GM18517 (cell line): ENCODE results near the gene OR10A2.
"Not testable (repeated sequence)": the region's sequence is repeated elsewhere in the genome, so short reads cannot be mapped to it uniquely, and the experiment has no call there.

Experiments used
- ATAC-seq: cut with Tn5 transposase; IDR thresholded peaks from one replicate; pipeline ENCODE4 v1.9.1; 2021; ENCODE audit warnings: mild to moderate bottlenecking, moderate library complexity; ENCODE audit not compliant: unreplicated experiment

OR10A2 gene

DNA sequence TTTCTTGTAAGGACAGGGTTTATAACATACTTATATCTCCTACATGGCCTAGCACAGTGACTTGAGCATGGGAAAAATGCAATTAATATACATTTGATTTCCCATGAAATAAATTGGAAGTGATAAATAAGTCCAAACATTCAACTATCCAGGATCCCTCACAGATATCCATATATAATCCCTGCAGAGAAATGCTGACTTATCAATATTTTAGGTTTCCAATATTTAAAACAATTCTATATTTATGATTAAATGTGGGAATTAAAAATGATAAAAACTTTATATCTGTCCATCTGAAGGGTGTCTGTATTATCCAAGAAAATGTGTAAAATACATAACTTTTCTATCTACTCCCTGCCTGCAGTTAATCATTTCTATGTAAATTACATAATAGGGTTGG, 19.9 kb downstream of the OR10A2 start:
- ATAC-seq = no peak

DNA sequence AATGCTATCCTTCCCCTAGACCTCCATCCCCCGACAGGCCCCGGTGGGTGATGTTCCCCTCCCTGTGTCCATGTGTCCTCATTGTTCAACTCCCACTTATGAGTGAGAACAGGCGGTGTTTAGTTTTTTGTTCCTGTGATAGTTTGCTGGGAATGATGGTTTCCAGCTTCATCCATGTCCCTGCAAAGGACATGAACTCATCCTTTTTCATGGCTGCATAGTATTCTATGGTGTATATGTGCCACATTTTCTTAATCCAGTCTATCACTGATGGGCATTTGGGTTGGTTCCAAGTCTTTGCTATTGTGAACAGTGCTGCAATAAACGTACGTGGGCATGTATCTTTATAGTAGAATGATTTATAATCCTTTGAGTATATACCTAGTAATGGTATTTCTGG, 24.9 kb downstream of the OR10A2 start:
- ATAC-seq = not testable (repeated sequence)

DNA sequence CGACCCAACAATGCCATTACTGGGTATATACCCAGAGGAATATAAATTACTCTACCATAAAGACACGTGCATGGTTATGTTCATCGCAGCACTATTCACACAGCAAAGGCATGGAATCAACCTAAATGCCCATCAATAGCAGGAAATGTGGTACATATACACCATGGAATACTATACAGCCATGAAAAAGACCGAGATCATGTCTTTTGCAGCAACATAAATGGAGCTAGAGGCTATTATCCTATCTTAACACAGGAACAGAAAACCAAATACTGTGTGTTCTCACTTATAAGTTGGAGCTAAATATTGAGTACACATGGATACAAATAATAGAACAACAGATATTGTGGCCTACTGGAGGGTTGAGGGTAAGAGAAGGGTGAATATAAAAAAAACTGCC, 26.0 kb downstream of the OR10A2 start:
- ATAC-seq = no peak

DNA sequence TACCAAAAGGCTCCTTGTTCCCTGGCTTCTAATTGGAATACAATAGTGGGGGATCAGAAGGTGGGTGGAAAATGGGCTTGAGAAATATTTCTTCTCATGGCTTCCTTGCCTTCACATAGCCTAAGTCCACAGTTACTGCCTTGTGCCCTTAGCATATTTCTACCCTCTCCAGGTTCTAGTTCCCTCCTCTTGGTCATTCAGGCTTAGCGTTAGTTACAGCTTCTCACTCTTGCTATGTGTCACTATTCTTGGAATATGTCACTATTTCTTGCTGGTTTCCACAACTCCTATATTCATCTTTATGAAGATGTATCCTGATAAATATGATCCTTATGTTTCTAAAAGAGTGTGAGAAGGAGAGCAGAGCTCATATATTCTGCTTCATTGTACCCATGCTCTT, 27.0 kb downstream of the OR10A2 start:
- no peak for ATAC-seq

DNA sequence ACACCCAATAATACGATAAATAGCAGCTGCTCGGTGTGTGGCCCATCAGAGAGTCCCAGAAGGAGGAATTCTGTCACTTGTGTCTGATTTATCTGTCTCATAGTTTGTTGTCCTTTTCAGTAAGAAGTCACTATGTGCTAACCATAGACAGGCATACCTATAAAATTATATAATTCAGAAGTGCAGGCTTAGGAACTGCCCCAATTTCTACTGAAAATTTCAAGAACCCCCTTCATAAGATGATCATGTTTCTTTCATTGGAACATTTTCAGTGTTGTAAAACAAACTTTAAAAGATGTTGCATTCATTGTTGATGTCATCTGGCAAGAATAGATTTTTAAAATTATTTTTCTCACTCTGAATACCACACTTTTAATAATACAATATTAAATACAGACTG, 29.5 kb downstream of the OR10A2 start, which contains the start of gene OR2D2:
TSS of gene OR2D2 (minus strand) at position 101 of the 400 bp plus-strand sequence. CDS start at position 101, 0 bp downstream.
- no peak for ATAC-seq

DNA sequence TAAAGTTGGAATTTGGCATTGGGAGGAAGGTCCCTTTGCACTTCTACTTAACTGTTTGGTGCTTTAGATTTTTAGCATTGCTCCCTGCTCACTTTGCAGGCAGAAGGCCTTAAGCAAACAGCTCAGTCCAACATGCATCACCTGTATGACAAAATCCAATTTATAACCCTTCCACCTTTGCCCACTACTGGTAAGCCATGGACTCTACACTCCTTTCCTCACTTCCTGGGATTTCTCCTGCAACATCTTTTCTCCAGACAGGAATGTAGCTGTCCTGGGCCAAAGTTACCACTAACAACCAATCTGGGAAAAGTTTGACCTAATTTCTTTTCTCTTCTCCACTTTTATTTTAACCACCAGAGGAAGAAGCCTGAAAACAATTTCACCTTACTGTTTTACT, 31.2 kb downstream of the OR10A2 start:
- no peak for ATAC-seq

DNA sequence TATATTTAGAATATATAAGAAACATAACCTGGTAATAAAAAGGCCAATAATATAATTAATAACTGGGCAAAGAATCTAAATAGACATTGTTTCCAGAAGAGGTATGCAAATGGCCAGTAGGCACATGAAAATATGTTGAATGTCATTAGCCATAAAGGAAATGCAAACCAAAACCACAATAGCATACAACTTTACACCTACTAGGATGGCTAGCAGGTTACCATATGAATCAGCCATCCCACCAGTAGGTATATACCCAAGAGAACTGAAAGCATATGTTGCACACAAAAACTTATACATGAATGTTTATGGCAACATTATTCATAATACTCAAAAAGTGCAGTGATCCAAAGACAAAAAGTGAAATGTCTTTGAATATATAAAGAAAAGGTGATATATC, 32.2 kb downstream of the OR10A2 start:
- ATAC-seq = peak; percentile 90

DNA sequence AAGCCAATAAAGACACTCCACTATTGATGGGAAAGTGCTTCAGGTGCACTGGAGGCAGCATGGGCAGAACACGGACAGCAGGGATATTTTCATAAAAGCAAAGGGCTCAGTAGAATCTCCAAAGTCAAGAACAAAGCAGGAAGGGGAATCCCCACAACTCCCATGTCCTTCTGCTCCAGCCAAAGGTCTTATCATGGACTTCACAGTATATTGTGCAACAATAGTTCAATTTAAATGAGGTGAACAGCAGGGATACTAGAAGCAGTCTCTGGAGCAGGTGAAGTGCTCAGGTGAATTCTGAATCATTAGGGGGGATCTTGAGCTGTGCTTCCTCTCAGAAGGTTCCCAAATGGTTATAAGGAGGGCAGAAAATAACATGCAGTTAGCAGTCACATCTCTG, 36.1 kb downstream of the OR10A2 start:
- no peak for ATAC-seq

DNA sequence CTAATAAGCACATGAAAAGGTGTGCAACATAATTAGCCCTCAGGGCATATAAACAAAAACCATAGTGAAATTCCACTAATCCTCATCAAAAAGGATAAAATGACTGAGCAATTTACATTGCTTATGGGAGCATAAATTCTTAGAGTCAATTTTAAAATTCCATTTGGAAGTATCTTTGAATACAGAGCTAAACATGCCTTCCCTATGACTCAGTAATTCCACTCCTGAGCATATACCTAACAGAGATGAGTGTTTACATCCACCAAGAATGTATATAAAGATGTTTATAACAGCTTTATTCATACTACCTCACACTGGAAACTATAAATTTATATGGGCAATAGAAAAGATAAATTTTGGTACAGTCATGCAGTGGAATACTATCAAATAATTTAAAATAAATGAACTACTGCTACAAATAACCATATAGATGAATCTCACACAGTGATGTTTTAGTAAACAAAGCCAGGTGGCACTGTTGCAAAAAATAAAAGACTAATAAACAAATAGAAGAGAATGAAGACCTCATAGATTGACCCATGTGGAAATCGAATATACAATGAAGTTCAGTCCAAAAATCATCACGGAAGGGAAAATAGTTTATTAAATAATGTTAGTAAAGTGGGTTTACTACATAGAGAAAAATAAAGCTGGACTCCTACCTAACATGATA, 37.6 kb downstream of the OR10A2 start:
- no peak for ATAC-seq

DNA sequence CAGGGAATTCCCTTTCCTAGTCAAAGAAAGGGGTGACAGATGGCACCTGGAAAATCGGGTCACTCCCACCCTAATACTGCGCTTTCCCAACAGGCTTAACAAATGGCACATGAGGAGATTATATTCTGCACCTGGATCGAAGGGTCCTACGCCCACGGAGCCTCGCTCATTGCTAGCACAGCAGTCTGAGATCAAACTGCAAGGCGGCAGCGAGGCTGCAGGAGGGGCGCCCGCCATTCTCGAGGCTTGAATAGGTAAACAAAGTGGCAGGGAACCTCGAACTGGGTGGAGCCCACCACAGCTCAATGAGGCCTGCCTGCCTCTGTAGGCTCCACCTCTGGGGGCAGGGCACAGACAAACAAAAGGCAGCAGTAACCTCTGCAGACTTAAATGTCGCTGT, 41.9 kb downstream of the OR10A2 start:
- ATAC-seq = not testable (repeated sequence)

DNA sequence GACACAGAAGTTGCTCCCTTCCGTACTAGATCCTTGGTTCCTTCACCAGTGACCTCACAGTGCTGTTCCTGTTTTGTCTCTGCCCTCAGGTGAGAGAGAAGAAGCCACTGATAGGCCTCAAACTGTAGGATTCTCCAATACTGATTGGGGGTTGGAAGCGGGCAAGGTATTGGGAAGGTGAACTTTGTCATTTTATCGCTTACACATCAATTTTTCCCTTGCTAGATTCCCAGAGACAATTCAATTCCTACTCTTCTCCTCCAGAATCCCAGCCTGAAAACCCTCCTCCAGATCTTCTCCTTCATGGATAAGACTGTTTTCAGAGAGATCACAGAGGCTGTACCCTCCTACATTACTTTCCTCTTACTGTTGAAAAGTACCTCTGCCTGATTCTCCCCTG, 48.5 kb downstream of the OR10A2 start:
- ATAC-seq = no peak

DNA sequence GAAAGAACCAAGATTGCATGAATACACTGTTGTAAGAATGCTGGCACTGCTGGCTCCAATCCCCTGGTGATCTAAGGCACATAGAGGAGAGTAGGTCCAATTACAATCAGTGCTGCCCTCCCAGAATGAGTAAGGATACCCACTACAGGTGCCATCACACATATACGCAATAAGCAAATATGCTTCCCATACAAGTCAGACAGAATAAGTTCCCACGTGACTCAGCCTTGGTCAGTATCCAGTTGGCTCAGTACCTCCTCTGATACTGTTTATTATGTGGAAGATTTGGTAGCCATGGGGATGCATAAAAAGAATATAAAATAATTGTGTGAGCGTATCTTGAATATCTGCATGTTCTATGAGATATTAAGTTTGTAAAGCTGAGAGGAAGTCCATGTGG, 49.1 kb downstream of the OR10A2 start:
- no peak for ATAC-seq

DNA sequence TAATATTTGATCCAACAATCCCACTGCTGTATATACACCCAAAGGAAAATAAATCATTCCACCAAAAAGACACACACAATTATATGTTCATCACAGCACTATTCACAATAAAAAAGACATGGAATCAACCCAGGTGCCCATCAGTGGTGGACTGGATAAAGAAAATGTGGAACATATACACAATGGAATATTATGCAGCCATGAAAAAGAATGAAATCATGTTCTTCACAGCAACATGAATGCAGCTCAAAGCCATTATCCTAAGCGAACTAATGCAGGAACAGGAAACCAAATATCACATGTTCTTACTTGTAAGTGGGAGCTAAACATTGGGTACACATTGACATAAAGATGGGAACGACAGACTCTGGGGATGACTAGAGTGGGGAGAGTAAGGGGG, 56.8 kb downstream of the OR10A2 start:
- ATAC-seq = no peak

DNA sequence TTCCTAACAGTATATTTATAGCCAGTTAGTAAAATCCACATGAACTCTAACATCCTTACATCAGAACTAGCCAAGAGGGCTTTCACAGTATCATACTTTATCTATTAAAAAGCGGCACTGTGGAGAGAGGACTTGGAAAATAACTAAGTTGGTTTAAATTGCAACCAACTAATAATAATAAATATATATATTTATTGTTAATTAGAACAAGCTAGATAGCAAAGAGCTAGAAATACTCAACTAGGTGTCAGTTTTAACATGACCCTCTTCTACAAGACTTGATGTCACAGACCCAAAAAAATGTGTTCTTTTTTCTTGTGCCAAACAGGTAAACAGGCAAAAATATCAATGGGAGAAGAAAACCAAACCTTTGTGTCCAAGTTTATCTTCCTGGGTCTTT, 57.8 kb downstream of the OR10A2 start, which contains the start of gene OR2D3:
TSS of gene OR2D3 (plus strand) at position 301 of the 400 bp plus-strand sequence. CDS start at position 301, 0 bp downstream.
- no peak for ATAC-seq
